GM12874 (cell line): Measurements from ENCODE around the gene AIG1.

Experiments
- TF ChIP-seq, protein P1 (sequence below): IDR thresholded peaks from 2 replicates; pipeline ENCODE4 v1.5.1; 2011; ENCODE audit warnings: low read depth, mild to moderate bottlenecking, control low read depth, low read length, moderate library complexity; ENCODE audit not compliant: insufficient read depth

The AIG1 gene

DNA sequence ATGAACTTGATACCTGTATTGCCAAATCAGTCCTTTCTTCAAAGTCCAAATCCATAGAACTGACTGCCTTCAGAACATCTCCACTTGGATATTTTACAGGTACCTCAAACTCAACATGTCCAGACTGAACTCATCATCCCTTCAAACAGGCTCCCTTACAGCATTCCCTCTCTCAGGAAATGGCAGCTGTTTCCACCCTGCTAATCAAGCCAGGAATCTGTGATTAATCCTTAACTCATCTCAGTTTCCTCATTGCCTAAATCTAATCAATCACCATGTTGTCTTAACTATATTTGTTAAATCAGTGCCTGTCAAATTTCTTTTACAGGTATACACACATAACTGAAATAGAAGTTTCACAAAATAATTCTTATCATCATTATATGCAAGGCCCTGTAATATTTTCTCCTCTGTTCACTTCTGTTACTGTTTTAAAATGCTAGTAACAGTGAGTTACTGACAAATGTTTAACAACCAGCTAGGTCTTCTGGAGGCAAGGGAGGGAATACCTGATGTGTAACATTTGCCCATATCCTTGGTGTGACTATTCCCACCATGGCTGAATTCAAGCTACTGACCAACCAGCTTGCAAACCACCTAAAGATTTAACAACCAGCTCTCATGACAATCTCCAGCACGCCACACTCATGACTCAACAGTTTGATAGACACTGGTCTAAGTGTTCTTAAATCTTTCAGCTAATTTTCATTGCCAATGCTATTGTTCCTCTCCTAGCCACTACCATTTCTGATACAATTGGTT is 264.9 kb downstream of the AIG1 start:
- TF ChIP-seq, protein P1, sequence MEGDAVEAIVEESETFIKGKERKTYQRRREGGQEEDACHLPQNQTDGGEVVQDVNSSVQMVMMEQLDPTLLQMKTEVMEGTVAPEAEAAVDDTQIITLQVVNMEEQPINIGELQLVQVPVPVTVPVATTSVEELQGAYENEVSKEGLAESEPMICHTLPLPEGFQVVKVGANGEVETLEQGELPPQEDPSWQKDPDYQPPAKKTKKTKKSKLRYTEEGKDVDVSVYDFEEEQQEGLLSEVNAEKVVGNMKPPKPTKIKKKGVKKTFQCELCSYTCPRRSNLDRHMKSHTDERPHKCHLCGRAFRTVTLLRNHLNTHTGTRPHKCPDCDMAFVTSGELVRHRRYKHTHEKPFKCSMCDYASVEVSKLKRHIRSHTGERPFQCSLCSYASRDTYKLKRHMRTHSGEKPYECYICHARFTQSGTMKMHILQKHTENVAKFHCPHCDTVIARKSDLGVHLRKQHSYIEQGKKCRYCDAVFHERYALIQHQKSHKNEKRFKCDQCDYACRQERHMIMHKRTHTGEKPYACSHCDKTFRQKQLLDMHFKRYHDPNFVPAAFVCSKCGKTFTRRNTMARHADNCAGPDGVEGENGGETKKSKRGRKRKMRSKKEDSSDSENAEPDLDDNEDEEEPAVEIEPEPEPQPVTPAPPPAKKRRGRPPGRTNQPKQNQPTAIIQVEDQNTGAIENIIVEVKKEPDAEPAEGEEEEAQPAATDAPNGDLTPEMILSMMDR = no peak

DNA sequence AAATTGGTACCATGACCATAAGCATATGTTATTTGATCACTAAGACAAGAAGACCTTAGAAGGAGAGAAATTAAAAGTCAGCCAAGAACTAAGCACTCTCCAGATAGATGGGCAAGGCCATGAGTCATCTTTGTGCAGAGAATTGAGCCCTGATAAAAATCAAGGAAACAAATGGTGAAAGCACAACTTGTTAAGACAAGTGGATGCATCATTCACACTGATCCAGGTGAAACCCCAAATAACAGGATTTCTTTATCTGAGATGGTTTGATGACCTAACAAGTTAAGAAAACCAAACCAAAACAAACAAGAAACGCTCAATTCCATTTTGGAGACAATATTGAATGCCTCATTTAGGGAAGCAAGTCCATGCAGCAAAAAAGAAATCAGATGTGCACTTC is 268.2 kb downstream of the AIG1 start:
- TF ChIP-seq, protein P1 = no peak

- TF ChIP-seq, protein P1 = no peak
These were observed 268.6 kb downstream of the AIG1 start for GRCh38 chr6:143329323-143329722.

DNA sequence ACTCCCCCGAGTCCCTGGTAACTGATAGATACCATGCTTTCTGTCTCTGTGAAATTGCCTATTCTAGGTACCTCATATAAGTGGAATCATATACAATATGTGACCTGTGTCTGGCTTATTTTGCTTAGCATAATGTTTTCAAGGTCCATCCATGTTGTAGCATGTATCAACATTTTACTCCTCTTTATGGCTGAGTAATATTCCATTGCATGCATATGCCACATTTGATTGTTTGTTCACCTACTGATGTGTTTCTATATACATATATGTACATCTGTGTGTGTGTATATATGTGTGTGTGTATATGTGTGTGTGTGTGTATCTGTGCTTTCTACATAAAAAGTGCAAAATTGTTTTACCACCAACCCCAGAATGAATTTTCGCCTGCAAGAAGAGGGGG is 270.7 kb downstream of the AIG1 start:
- TF ChIP-seq, protein P1 = no peak

DNA sequence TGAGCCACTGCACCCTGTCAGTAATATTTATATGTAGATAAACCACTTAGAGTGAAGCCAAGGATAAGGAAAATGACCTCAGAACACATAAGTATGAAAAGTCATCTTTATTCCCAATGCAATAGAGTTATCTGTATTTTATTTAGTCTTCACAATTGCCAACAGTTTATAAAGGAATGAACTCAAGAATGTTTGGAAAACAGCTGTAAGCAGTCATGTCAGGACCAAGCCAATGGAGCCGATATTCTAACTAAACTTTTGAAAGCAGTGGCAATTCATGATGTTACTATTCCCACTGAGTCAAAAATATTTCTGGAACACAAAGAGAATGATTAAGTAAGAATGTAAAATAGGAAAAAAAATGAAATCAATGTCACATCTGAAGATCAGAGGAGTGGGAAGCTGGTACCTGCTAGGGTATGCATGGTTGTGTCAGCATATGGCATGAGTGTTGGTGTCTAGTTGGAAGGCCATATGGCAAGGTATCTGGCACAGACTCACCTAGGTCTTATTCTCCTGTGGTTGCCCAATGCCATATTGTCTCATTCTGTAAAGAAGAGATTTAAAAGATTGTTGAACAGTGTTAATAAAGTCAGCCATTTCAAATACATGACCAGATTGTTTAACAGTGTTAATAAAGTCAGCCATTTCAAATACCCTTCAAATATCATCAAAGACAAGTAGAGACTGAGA is 271.6 kb downstream of the AIG1 start:
- TF ChIP-seq, protein P1 = no peak

- TF ChIP-seq, protein P1 = no peak
These were observed 272.4 kb downstream of the AIG1 start for GRCh38 chr6:143333081-143333480.

DNA sequence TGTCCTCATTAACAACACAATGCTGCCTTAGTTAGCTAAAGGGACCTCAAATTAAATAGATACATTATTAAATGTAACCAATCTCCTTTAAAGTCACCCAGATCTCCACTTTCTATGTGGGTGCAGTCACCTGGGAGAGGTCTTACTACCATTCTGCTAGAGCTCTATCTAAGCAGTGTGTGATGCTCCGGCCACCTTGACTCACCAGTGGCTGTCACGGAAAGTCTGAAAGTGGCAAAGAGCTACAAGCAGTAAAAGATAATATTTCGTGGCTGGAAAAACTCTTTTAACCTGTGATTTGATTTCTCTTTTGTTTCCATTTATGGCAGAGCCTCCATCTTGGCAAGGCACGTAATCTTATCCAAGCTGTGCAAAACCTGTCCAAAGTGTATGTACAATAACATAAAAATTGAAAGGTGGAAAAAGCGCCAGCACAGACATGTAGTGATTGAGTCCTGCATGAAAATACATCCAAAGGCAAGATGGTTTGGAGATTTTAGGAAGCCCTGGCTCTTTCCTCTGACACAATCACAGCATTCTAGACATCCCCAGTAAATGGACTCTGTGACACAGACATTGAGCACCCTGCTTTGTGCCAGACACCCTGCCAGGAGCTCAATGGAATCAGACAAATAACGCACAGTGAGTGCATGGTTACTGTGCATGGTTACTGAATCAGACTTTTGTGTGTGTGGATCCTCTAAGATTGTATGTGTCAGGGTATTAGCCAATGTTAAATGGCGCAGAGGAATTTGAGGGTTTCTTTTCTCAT is 273.2 kb downstream of the AIG1 start:
- TF ChIP-seq, protein P1 = no peak
